ENCODE data around the gene LAMC3. TPM values are rescaled to one million over a fixed set of nuclear protein-coding genes. Genes with fewer than 3 reads are reported as not detected.
A peak's percentile ranks its signal among the peaks of the same experiment; 100 is the strongest.

The LAMC3 gene
- total RNA-seq, 1 donor from 2014 or later: 1.6 TPM

DNA sequence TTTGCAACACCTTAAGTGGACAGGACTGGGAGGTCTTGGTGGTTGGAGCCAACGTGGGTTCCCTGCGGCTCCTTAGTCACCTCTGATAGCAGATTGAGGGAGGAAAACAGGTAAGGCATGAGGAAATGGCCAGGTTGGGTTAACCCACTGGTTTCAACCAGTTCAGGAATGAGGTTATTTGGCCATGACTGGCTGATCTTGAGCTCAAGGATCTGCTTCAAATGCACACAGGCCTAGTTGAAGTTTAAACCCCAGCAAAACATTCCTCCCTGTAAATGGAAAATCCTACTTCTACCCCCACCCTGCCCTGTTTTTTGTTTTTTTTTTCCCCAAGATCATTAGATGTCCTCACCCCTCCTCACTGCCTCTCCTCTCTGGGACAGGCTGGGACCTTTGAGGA is 113.2 kb downstream of the LAMC3 start:
- intact Hi-C loops (cut with DNase I): loop anchor here (10.0 kb wide), 2 partner anchors 427 to 1233 kb away; partner anchors contain the start of genes EXOSC2 and SETX
- no peak for DNase-seq (ENCODE audit: low spot score in 2 of 2)
- H3K27me3 ChIP-seq: no peaks in the 10 kb centered on the region
- no peaks in the 10 kb centered on the region for H3K36me3 ChIP-seq
- no peaks in the 10 kb centered on the region for H3K9me3 ChIP-seq
- no peak overlapping the region for H3K27ac ChIP-seq
- H3K4me1 ChIP-seq: peaks cover 8 to 13% of the 10 kb centered on the region in 2 donors
- TF ChIP-seq, protein P1, sequence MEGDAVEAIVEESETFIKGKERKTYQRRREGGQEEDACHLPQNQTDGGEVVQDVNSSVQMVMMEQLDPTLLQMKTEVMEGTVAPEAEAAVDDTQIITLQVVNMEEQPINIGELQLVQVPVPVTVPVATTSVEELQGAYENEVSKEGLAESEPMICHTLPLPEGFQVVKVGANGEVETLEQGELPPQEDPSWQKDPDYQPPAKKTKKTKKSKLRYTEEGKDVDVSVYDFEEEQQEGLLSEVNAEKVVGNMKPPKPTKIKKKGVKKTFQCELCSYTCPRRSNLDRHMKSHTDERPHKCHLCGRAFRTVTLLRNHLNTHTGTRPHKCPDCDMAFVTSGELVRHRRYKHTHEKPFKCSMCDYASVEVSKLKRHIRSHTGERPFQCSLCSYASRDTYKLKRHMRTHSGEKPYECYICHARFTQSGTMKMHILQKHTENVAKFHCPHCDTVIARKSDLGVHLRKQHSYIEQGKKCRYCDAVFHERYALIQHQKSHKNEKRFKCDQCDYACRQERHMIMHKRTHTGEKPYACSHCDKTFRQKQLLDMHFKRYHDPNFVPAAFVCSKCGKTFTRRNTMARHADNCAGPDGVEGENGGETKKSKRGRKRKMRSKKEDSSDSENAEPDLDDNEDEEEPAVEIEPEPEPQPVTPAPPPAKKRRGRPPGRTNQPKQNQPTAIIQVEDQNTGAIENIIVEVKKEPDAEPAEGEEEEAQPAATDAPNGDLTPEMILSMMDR (IDR thresholded peaks at IDR 0.05): no peak
- no peak overlapping the region for H3K4me3 ChIP-seq

DNA sequence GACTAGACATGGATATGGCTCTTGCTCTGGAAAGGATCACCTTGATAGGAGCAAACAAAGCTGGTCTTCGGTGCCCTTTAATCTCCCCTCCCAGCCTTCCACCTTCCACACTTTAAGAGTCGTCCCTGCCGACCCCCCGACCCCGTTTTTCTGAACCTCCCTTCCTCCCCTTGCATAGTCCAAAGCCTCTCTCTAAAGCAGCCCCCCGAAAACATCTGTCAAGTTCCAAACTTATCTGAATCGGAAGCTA is 116.0 kb downstream of the LAMC3 start:
- Histone ChIP-seq H3K27me3 (no peaks in the 10 kb centered on the region), H3K4me1 (peaks cover 8 to 14% of the 10 kb centered on the region in 2 donors), H3K27ac (peak overlapping the region; percentile 72 to 76), H3K4me3 (peak overlapping the region; percentile 60 to 99), H3K9me3 (no peaks in the 10 kb centered on the region), H3K36me3 (peaks cover 26 to 27% of the 10 kb centered on the region in 2 donors)
- TF ChIP-seq, protein P1 (IDR thresholded peaks at IDR 0.05): no peak
- intact Hi-C loops (cut with DNase I): loop anchor here (10.0 kb wide), 2 partner anchors 430 to 1230 kb away; partner anchors contain the start of genes EXOSC2 and SETX
- no peak for DNase-seq (ENCODE audit: low spot score in 2 of 2)

DNA sequence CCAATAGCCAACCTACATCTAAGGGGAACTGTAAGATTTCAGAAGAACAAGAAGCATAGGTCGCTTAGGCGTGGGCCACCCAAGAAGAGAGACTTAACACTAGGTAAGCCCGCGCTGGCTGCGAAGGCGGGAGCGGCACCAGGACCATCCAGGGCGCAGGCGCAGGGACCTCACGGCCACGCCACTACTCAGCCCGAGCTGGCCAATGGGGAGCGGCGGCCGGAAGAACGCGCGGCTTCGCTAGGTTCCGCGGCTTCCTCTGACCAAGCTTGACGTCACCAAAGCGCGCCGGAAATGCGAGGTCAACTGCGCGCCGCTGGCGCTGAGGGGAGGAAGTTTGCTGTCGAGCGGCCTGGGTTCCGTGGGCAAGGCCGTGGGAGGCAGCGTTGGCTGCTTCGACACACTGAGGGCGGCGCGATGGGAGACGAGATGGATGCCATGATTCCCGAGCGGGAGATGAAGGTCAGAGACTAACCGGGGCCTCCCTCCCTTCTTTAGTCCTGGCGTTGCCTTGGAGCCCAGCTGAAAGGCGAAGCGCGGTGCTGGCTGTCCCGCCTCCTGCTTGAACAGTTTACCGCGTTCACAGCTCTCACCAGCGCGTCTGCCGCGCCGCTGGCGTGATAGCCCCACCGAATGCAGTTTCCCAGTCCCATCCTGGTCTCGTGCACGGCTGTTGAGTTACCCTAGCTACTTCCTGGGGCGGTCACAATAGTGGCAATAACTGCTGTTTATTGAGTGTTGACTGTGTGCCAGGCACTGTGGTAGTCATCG is 116.5 kb downstream of the LAMC3 start, which contains the start of gene NUP214:
Gene NUP214 (plus strand): TSS at position 299 of the 771 bp plus-strand sequence. CDS start 119 bp downstream, at position 418.
- H3K9me3 ChIP-seq: no peaks in the 10 kb centered on the region
- intact Hi-C loops (cut with DNase I): loop anchor here (10.0 kb wide), 2 partner anchors 431 to 1229 kb away; partner anchors contain the start of genes EXOSC2 and SETX
- peak within 1 kb of the TSS; percentile 60 to 99 for H3K4me3 ChIP-seq
- H3K27me3 ChIP-seq: no peaks in the 10 kb centered on the region
- H3K27ac ChIP-seq: peak within 1 kb of the TSS; percentile 76 to 89
- TF ChIP-seq, protein P1 (IDR thresholded peaks at IDR 0.05): no peak
- peaks cover 31 to 32% of the 10 kb centered on the region in 2 donors for H3K36me3 ChIP-seq
- DNase-seq (ENCODE audit: low spot score in 2 of 2): peak; percentile 90 to 99
- peaks cover 8 to 14% of the 10 kb centered on the region in 2 donors for H3K4me1 ChIP-seq

DNA sequence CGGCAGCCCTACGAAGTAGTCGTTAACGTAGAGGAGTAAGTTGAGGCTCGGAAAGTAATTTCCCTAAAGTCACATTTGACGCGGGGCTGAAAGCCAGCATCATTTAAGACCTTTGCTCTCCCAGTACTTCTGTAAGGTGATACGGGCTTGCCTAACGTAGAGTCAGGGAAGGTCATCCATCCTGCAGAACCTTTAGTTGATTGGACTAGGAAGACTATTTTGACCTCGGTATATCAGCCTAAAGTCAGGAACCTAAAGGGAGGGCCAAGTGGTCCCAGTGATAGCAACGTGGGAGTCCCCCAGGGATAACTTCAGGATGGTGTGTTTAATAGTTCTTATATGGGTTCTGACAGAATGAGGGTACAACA is 117.1 kb downstream of the LAMC3 start:
- intact Hi-C loops (cut with DNase I): loop anchor here (10.0 kb wide), 2 partner anchors 431 to 1229 kb away; partner anchors contain the start of genes EXOSC2 and SETX
- Histone ChIP-seq H3K27ac (peak overlapping the region; percentile 76 to 89), H3K36me3 (peaks cover 36 to 38% of the 10 kb centered on the region in 2 donors), H3K4me3 (peak overlapping the region; percentile 60 to 99), H3K9me3 (no peaks in the 10 kb centered on the region), H3K4me1 (peaks cover 8 to 14% of the 10 kb centered on the region in 2 donors), H3K27me3 (no peaks in the 10 kb centered on the region)
- TF ChIP-seq, protein P1 (IDR thresholded peaks at IDR 0.05): no peak
- no peak for DNase-seq (ENCODE audit: low spot score in 2 of 2)

DNA sequence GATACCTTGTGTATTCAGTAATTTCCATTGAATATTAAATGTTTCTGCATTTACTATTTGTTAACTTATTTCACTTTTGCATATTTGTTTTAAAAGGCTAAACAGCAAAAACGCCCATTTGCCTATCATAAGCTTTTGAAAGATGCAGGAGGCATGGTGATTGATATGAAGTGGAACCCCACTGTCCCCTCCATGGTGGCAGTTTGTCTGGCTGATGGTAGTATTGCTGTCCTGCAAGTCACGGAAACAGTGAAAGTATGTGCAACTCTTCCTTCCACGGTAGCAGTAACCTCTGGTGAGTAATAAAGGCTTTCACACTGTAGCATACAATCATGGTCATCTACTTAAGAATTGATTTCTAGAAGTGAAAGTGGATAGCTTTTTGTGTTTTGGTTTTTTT is 120.2 kb downstream of the LAMC3 start:
- intact Hi-C loops (cut with DNase I): loop anchor here (10.0 kb wide), 2 partner anchors 434 to 1226 kb away; partner anchors contain the start of genes EXOSC2 and SETX
- no peak for DNase-seq (ENCODE audit: low spot score in 2 of 2)
- Histone ChIP-seq H3K4me3 (no peak overlapping the region), H3K9me3 (no peaks in the 10 kb centered on the region), H3K27ac (no peak overlapping the region), H3K27me3 (no peaks in the 10 kb centered on the region), H3K36me3 (peaks cover 59 to 70% of the 10 kb centered on the region in 2 donors), H3K4me1 (peaks cover 8 to 14% of the 10 kb centered on the region in 2 donors)
- TF ChIP-seq, protein P1 (IDR thresholded peaks at IDR 0.05): no peak
